HTR-8/SVneo (cell line): ENCODE results near the gene THAP3.

Experiments
- DNase-seq: peaks from one replicate; pipeline ENCODE4 v3.0.0; 2011; ENCODE audit warnings: low spot score, mixed read lengths; ENCODE audit not compliant: insufficient read length
- FAIRE-seq: peaks from 2 replicates; lab custom pipeline; 2011; peaks lifted over from hg19 to GRCh38; lab: Jason Lieb, UNC

Gene THAP3

DNA sequence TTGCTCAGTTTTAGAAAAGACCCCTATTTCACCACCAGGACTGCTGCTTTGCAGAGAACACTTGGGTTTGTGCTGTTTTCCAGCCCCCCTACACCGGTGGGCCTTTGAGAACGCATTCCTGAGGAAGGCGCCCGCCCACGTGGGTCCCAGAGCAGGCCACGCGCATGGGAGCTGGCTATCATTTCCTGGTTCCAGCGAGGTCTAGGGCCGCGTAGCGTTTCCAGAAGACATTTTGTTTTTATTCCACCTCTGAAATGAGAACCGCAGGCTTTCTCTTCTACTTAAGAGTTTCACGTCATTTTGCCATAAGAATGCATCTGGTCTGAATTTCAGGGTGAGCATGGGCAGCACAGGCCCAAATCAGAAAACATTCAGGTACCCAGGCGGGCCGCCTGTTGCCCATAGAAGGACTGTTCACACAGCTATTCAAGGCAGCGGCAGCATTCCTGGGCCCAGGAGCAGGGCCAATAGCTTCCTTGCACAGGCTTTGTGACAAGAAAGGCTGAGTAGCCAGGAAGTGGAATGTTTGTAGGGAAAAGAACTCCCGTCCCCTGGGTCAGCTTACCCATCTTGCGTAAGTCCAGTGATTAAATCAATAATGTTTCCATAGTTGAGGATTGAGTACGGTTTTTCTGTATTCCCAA is 20.6 kb upstream of the THAP3 start:
- DNase-seq (peak; percentile 19), FAIRE-seq (no peak)

DNA sequence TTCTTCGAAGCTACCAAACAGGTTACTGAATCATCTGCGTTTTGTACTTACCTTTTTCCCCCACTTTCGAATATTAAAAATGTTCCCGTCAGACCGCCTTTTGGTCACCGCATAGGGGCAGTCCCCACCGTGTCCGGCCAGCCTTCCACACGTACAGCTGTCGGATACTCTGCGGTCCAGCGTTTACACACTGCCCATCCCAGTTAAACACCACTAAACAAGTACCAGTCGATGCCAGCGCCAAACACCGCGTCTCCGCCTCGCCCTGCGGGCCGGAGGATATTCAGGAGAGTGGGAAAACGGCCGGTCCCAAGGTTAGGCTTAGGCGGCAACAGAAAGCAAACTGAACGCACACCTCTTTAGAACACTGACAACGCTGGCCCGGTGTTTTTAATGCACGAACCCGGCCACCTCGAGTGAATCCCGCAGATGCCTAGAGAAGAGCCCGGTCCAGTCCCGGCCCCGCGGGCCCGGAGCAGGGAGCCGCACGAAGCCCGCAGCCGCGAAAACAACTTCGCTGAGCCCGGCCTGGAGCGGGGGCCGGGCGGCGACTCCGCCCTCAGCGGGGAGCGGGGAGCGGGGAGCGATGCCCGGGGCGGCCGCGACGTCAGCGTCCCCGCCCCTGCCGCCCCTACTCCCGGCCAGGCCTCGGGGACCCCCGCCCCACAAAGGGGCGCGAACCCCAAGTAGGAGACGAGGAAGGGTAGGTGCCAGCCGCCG is 11.9 kb upstream of the THAP3 start:
- DNase-seq (peak; percentile 49), FAIRE-seq (no peak)

DNA sequence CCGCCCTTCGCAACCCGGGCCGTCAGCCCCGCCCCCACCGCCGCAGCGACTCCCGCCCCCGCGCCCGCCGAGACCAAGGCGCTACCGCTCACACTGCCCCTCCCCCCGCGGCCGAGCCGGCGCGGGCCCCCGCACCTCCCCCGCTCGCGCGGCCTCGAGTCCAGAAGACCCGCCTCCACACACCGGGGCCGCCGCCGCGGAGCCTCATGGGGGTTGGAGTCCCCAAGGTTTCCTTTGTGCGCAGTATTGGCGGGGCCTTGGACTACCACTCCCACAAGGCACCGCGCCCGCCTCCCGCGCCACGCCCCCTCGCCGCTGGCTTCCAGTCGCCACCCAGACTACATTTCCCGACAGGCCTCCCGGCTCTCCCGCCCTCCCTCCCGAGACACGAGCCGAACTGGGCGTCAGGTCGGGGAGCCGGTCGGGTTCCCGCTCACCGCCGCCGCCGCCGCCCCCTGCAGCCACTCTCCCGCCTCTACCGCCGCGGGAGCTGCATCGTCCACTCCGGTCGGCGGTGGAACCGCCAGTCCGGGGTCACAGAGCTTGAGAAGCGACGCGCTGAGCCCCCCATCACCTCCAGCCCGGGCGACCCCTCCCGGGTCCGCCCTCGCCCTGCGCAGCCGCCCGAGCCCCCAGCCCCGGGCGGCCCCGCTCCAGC is 11.2 kb upstream of the THAP3 start, which contains the start of gene PHF13:
PHF13 (plus strand) TSS at position 371 of the 658 bp plus-strand sequence. CDS start 336 bp downstream, outside the sequence.
- FAIRE-seq, result peak; percentile 26
- DNase-seq, result peak; percentile 92

GRCh38 chr1:6614019-6614928 is 10.4 kb upstream of the THAP3 start:
- DNase-seq, result peak; percentile 62
- no peak for FAIRE-seq

DNA sequence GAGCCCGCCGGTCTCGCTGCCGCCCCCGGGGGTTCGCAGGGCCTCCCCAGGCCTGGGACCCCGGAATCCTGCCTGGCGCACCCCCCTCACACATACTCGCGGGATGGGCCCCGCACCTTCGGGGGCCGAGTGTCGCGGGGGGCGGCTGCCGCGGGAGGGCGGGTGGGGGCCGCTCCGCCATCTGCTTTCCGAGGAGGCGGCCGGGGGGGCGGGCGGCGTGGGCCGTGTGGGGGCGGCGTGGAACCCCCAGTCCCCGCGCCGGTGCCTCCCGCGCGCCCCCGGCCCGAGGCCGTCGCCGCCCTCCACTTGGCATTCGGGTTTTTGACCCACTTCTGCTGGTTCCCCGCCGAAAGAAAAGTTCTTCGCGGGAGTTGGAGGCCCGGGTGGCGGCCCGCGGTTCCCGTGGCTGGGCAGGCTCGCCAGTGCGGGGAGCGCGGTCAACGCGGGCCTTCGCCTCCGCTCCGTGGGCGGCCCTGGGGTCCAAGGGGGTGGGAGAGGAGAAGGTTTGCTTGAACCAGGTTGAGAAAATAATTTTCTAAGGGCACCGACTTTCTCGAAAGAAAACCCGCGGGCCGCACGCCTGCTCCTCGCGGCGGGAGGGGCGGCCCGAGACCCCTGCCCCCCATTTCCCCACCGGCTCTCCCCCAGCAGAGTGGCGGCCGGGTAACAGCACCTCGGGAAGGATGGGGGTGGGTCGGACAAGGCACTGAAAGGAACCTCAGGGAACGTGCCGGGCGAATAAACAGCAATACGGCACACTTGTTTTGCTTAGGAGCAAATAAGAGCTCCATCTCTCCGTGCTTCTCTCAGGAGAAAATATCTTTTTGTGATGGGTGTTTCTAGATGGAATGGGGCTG is 9.5 kb upstream of the THAP3 start:
- FAIRE-seq, result no peak
- DNase-seq, result no peak

GRCh38 chr1:6619045-6619444 is 5.6 kb upstream of the THAP3 start:
- DNase-seq (no peak), FAIRE-seq (no peak)

GRCh38 chr1:6621429-6622391 is 3.0 kb upstream of the THAP3 start:
- no peak for FAIRE-seq
- DNase-seq, result no peak

GRCh38 chr1:6622396-6623152 is 2.1 kb upstream of the THAP3 start:
- FAIRE-seq (no peak), DNase-seq (no peak)

DNA sequence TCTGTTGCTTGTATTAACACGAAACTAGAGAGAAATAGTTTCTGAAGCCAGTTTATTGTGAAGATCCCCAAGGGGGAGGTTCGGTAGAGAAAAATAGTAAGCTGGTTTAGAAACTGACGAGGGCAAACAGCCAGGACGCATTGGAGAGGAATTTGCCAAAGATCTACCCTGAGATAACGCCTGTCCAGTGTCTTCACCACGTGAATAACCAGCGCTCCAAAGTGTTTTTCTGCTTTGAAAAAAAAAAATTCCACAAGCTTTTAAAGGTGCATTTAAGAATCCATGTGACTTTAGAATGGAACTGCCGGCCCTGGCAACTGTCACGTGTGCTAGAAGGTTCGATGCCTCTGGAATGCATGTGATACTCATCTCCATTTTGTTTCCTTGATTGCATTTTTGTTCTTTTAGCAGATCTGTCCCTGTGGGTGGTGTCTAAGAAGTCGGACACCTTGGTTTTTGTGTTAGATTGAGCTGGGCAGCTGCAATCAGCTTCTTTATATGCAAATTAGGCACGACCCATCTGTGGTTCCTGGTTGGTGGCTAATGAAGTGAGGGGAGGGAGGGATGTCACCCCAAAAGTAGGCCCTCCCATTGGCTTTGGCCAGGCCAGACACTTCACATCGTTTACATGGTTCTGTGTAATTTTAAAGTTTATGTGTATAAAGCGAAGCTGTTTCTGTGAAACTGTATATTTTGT is 1.3 kb upstream of the THAP3 start:
- FAIRE-seq (no peak), DNase-seq (no peak)

DNA sequence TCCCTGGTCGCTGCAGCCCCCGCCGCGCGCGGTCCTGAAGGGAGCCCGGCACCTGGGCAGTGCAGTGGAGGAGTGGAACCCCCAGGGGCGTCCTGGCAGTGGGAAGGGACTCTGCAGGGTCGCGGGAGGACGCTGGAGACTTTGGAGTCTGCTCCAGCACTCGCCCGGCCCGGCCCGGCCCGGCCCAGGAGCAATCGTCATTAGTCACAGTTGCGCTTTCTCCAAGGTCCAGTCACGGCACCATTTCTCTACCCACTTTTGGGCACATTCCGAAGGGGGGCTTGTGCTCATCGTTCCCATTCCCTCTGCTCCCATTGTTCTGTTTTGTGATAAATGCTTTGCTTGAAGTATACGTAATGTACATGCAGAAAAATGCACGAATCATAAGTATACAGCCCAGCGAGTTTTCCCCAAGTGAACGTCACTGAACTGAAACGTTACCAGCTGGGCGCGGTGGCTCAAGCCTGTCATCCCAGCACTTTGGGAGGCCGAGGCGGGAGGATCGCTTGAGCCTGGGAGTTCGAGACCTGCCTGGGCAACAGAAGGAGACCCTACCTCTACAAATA is 999 bp downstream of the THAP3 start:
- DNase-seq, result peak; percentile 17

GRCh38 chr1:6627031-6627430 is 2.4 kb downstream of the THAP3 start:
- DNase-seq (no peak), FAIRE-seq (no peak)

More for the DNA sequence above, 999 bp downstream of the THAP3 start:
- FAIRE-seq, result peak; percentile 16

DNA sequence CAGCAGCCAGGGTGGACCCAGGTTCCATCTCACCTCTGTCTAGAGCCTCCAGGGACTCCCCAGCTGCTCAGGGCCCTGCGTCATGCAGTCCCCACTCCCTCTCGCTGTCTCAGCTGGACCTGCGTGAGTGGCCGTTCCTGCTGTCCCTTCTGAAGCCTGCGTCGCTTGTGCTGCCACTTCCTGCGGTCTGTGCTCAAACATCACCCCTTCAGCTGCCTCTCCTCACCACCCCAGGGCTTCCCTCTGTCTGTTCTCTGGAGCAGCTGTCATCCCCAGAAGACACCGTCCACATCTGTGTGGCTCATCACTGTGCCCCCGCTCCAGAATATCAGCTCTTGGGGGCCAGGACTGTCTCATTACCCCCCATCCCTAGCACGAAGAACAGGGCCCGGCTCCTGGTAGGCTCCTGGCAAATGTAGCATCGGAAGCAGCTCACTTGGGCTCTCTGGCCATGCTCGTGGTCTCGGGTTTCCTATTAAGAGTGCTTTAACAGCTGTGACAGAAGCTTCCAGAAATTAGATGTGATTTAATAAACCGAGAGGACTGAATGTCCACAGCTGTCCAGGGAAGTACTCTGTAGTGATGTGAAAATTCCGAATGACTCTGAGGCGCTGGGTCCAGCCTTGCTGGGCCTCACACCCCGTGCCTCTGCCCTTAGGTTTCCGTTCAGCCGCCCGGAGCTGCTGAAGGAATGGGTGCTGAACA is 3.3 kb downstream of the THAP3 start:
- FAIRE-seq, result no peak
- no peak for DNase-seq

GRCh38 chr1:6628971-6629479 is 4.4 kb downstream of the THAP3 start:
- FAIRE-seq, result no peak

GRCh38 chr1:6630027-6630426 is 5.4 kb downstream of the THAP3 start:
- FAIRE-seq, result no peak
- no peak for DNase-seq

More at GRCh38 chr1:6628971-6629479, 4.4 kb downstream of the THAP3 start:
- DNase-seq, result no peak

- DNase-seq (no peak), FAIRE-seq (no peak)
Measured at GRCh38 chr1:6631058-6631457, 6.4 kb downstream of the THAP3 start.
